HG03108 (cell line): Measurements from ENCODE around the gene NUP62.
"Not testable (repeated sequence)": the region's sequence is repeated elsewhere in the genome, so short reads cannot be mapped to it uniquely, and the experiment has no call there.

Source experiments
- ATAC-seq: cut with Tn5 transposase; IDR thresholded peaks from one replicate; pipeline ENCODE4 v1.9.1; 2021; ENCODE audit warnings: moderate library complexity; ENCODE audit not compliant: unreplicated experiment

Gene NUP62

GRCh38 chr19:49952479-49952836 is 23.2 kb upstream of the NUP62 start:
- ATAC-seq: no peak

DNA sequence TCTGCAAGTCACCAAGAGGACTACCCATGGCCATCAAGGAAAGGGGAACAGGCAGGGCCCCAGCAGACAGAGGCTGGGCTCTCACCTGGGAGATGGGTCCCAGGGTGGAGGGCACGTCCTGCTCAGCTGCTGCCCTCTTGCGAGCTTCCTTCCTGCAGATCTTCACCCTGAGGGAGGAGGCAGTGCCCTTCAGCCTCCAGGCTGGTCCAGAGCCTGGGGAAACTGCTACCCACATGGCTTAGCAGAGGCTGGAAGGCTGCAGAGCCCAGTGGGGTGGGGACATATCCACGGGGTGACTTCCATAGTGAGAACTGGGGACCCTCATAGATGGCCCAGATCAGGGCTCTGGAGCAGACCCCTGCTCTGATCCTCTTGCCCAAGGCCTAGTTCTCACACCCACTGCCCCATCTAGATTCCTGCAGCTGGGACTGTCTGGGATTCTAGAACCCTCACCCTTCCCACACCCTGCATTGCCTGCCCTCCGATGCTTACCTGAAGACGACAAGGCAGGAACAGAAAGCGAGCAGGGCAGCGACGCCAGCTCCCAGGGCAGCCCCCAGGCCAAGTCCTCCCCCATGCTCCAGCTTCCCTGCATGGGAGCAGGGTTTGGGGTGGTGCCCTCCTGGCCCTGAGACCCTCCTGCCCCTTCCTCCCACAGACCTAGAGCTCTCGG is 22.6 kb upstream of the NUP62 start:
- ATAC-seq: no peak

- no peak for ATAC-seq
Observed at GRCh38 chr19:49950956-49951526, 21.7 kb upstream of the NUP62 start.

- no peak for ATAC-seq
Observed at GRCh38 chr19:49950590-49950948, 21.3 kb upstream of the NUP62 start.

DNA sequence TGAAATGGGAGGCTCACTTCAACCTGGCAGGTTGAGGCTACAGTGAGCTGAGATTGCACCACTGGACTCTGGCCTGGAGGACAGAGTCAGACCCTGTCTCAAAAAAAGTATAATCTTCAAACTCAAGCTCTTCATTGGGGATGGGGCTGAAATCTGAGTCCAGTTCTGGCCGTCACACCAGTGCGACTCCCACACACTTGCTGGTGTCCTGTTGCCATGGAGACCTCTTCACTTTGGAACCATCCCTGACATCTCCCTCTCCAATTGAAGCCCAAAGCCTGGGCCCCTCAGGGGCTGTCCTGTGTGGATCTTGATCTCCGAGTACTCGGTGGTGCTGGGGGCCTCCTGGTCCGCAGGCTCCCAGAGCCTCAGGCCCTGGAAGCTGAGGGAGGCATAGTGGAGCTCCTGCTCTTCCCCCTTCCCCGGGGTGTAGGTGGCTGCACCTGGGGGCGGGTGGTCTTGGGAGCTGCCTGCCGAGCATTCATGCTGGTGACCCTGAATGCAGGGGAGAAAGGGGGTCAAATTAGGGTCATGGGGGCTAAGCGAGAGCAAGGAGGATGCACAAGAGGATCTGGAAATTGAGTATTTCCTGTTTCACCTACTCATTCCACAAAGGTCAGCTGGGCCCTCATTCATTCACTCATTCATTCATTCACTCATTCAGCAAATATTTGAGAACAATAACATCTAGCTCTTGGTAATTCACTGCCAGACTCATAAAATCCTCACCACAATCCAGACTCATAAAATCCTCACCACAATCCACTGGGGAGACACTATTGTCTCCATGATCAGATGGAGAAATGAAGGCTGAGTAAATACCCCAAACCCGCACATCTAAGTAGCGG is 20.7 kb upstream of the NUP62 start:
- ATAC-seq: no peak

GRCh38 chr19:49946415-49946814 is 17.1 kb upstream of the NUP62 start:
- ATAC-seq: no peak

DNA sequence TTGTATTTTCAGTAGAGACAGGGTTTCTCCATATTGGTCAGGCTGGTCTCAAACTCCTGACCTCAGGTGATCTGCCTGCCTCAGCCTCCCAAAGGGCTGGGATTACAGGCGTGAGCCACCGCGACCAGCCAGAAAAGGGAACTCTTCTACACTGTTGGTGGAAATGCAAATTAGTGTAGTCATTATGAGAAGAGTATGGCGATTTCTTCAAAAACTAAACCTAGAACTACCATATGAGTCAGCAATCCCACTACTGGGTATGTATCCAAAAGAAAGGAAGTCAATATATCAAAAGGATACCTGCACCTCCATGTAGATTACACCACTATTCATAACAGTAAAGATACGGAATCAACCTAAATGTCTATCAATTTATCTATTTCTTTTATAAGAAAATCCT is 15.3 kb upstream of the NUP62 start:
- ATAC-seq: not testable (repeated sequence)

DNA sequence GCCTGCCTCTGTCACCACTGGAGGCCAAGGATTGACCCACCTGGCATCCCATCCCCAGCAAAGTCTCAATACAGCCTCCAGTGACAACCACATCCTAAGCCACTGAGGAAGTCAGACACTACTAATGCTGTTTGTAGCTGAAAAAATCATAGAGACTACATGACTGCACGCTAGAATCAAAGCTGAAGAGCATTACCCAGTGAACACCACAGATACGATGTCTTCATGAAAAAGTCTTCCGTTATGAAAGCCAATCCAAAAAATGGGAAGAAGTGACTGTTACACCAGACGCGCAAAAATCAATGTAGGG is 11.1 kb upstream of the NUP62 start:
- ATAC-seq: no peak

DNA sequence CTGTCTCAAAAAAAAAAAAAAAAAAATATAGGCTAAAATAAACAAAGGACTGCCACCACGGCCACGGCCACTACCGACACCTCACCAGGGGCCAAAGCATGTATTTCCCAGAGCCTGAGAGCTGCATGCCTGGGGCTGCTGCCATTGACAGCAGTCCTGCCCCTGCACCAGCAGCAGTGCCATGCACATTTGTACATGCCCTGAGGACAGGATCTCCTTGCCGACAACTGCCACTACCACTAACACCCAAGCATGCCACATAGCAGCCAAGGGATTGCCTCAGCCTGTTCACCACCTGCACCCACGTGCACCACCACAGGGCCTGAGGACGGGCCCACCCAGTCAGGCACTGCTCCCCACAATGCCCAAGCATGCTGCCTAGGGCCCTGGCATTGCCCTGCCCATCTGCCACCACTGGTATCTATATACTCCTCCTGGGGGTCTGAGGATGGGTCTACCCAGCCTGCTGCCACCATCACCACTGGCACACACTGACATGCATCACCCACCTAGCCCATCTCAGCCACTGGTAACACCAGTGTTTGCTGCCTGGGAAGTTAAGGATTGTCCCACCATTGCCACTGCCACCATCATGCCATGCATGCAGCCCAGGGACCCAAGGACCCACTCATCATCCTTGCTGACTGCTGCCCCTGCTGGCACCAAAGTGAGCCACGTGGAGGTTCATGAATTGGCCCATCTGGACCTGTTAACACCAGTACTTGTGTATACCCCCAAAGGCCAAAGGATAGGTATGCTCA is 10.6 kb upstream of the NUP62 start:
- ATAC-seq: no peak

DNA sequence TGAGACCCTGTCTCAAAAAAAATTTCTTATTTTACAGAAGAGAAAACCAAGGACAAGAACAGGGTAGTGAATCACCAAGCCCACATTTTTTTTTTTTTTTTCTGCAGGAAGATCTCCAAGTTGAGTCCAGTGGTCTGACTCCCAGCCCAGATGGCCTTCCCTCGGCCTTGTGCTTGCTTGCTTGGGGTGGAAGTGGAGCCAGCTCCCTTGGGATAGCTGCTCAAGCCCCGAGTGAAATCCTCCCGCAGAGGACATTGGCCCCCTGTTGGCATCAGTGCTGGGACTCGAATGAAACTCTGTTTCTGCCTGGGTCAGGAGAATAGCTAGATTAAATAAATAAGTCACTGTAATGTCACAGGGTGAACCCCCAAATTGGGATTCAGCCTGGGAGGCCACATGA is 9.4 kb upstream of the NUP62 start:
- ATAC-seq: no peak

DNA sequence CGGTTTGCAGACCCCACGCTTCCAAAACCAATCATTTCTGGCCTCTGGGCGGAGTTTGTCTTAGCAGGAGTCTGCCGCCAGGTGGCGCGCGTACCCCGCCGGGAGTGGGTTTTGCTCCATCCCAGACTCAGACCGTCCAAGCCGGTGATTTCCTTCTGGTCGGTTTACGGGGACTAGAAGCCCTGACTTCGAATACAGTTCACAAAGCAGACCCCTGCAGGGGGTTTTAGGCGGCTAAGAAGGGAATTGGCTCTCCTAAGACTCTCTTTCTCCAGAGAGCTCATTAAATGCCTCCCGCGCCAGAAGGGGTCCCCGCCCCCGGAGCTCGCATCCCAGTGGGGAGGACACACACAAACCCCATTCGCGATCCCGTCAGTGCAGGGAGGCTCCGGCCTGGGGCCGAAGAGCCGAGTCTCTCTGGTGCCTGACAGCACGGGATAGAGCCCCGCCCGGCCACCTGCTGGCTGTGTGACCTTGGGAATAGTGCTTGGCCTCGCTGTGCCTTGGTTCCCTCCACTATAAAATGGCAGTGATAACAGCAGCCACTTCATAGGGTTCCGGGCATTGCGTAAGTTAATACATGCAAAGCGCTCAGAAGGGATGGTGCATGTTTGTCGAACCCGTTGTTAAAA is 8.6 kb upstream of the NUP62 start:
- ATAC-seq: no peak

- no peak for ATAC-seq
Observed at GRCh38 chr19:49936549-49936948, 7.2 kb upstream of the NUP62 start.

DNA sequence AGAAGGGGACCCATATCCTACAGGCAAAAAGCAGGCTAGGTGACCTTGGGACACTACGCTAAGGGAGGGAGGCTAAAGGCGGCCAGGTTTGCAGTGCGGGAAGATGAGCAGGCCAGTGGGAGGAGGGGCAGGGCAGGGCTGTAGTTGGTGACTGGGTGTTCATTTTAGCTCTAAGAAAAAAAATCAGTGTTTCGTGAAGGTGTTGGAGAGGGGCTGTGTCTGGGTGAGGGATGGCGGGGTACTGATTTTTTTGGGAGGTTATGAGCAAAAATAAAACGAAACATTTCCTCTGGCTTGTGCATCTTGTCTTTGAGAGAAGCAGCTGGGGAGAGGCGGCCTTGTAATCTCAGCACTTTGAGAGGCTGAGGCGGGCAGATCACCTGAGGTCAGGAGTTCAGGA is 4.3 kb upstream of the NUP62 start:
- ATAC-seq: no peak

DNA sequence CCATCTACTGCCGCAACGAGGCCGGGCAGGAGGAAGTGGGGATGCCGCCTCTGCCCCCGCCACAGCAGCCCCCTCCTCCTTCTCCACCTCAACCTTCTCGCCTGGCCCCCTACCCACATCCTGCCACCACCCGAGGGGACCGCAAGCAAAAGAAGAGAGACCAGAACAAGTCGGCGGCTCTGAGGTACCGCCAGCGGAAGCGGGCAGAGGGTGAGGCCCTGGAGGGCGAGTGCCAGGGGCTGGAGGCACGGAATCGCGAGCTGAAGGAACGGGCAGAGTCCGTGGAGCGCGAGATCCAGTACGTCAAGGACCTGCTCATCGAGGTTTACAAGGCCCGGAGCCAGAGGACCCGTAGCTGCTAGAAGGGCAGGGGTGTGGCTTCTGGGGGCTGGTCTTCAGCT is 3.4 kb upstream of the NUP62 start:
- ATAC-seq: no peak

DNA sequence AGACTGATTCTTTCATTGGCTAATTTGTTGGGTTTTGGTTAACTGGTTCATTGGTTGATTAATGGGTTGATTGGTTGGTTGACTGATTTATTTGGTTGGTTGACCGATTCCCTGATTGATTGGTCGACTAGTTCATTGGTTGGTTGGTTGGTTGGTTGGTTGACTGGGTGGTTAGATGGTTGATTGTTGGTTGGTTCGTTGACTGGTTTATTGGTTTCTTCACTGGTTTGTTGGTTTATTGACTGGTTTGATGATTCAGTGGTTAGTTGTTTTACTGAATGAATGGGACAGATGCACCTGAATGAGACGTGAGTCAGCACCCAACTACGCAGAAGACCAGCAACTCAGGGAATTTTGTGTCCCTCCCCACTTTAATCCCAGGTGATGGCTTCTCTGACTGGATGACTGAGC is 2.7 kb upstream of the NUP62 start:
- no peak for ATAC-seq

DNA sequence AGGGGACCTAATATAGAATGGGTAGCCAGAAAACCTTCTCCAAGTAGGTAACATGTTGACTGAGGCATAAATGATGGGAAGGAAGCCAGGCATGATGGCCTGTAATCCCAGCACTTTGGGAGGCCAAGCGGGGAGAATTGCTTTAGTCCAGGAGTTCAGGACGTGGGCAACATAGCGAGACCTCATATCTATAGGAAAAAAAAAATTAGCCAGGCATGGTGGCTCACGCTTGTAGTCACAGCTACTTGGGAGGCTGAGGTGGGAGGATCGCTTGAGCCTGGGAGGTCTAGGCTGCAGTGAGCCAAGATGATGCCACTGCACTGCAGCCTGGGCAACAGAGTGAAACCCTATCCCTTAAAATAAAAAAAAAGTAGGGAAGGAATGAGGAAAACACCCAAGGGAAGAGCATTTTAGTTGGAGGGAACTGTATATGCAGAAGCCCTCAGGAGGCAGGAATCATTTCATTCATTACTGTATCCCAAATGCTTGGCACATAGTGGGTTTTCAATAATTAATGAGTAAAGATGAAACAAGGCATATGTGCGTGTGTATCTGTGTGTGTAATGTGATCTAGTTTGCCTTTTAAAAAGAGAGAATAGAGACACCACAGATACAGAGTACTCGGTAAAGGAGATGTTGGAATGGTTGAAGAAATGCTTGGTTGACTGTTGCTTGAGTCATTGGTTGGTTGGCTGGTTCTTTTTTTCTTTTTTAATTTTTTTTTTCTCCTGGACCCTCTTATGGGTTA is 2.2 kb upstream of the NUP62 start:
- ATAC-seq: no peak

- ATAC-seq: no peak
Observed at GRCh38 chr19:49930483-49931011, 1.2 kb upstream of the NUP62 start.

- peak; percentile 56 for ATAC-seq
Observed at GRCh38 chr19:49929611-49930482, 543 bp upstream of the NUP62 start.

DNA sequence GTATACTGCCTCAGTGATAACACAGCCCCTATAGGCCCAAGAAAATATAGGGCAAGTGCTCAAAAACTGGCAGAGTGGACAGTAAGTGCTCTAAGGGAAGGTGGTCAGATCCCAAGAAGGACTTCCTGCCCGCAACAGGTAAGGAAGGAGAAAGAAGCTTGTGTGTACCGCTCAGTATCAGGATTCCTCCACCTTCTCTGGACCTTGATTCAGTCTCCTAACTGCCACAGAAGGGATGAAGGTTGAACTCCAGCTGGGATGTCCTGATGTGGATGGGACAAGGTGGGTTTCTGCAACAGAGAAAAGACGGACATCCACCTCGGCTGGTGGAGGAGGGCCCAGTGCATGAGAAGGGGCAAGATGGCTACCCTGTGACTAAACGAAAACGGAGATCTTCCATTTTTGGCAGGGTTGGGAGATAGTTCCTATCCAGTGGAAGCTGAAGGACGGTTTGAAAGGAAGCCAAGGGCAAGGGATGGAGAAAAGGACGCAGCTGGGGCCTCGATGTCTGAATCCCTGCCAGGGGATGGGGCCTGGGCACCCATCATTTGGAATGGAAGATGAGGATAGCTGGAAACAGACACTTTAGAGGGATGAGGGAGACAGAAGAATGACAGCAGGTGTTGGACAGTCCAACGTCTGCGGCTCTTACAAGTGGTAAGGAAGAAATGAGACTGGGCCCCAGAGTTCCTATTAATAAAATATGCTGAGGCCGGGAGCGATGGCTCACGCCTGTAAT is 1.6 kb downstream of the NUP62 start:
- ATAC-seq: no peak
